Bronchial epithelial cell (primary cell): Measurements from ENCODE around the gene SRSF9. TPM values are rescaled to one million over a fixed set of nuclear protein-coding genes. Genes with fewer than 3 reads are reported as not detected.
A peak's percentile ranks its signal among the peaks of the same experiment; 100 is the strongest.
"Not testable (repeated sequence)": the region's sequence is repeated elsewhere in the genome, so short reads cannot be mapped to it uniquely, and the experiment has no call there.

ENCODE experiments used
- DNase-seq: peaks from one replicate; pipeline ENCODE4 v3.0.0-alpha.2; 2010; ENCODE audit warnings: low read depth
- FAIRE-seq: peaks from 2 replicates; lab custom pipeline; 2011; peaks lifted over from hg19 to GRCh38; lab: Jason Lieb, UNC
- H3K27me3 ChIP-seq: 2 replicates; pipeline ENCODE4 v1.5.1; 2011; ENCODE audit warnings: low read length; ENCODE audit not compliant: control insufficient read depth, insufficient read depth
- H3K36me3 ChIP-seq: 2 replicates; pipeline ENCODE4 v1.5.1; 2011; ENCODE audit warnings: low read length; ENCODE audit not compliant: control insufficient read depth, insufficient read depth
- H3K4me3 ChIP-seq: 2 replicates; pipeline ENCODE4 v1.5.1; 2011; ENCODE audit warnings: mild to moderate bottlenecking, low read depth, low read length, control low read depth
- CTCF ChIP-seq: IDR thresholded peaks from 2 replicates; pipeline ENCODE4 v1.5.1; 2011; ENCODE audit warnings: mild to moderate bottlenecking, moderate library complexity, low read length, control low read depth, inconsistent platforms; ENCODE audit not compliant: insufficient read depth, severe bottlenecking
- total RNA-seq: library from RNA; depleted of rRNA; stranded (reverse); fragments of >200 nt; gene quantifications from 2 replicates; pipeline ENCODE4 v1.2.1, GENCODE V29; 2014

The SRSF9 gene
- total RNA-seq, 1 donor from 2014 or later = 349 TPM

GRCh38 chr12:120453060-120453750 is 16.3 kb downstream of the SRSF9 start:
- peaks cover 8% of the 10 kb centered on the region for H3K36me3 ChIP-seq
- H3K4me3 ChIP-seq = no peak overlapping the region
- TF ChIP-seq CTCF = no peak
- H3K27me3 ChIP-seq = no peaks in the 10 kb centered on the region
- no peak for DNase-seq
- FAIRE-seq = no peak

DNA sequence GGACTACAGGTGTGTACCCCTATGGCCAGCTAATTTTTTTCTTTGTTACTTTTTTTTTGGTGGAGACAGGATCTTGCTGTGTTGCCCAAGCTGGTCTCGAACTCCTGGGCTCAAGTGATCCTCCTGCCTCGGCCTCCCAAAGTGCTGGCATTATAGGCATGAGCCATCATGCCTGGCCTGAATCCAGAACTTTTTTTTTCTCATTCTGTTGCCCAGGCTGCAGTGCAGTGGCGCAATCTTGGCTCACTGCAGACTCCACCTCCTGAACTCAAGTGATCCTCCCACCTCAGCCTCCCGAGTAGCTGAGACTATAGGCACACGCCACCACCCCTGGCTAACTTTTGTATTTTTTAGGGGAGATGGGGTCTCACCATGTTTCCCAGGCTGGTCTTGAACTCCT is 17.0 kb downstream of the SRSF9 start:
- not testable (repeated sequence) for DNase-seq, H3K4me3 ChIP-seq, H3K27me3 ChIP-seq, FAIRE-seq, H3K36me3 ChIP-seq

GRCh38 chr12:120447992-120448391 is 21.6 kb downstream of the SRSF9 start:
- Histone ChIP-seq H3K36me3 (peaks cover 9% of the 10 kb centered on the region), H3K4me3 (no peak overlapping the region), H3K27me3 (no peaks in the 10 kb centered on the region)
- DNase-seq = no peak
- TF ChIP-seq CTCF = no peak
- no peak for FAIRE-seq

DNA sequence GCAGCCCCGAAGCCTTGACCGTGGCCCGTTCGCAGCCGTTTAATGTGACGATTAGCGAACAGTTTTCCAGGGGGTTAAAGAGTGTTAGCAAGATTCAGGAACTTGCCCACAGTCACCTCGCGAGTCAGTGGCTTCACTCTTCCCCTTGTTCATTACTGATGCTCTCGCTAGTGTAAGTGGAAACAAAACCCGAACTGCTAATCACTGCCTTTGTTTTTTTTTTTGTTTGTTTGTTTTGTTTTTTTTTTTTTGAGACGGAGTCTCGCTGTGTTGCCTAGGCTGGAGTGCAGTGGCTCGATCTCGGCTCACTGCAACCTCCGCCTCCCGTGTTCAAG is 22.7 kb downstream of the SRSF9 start:
- H3K4me3 ChIP-seq = peak overlapping the region; percentile 97
- DNase-seq, H3K27me3 ChIP-seq, H3K36me3 ChIP-seq, FAIRE-seq: not testable (repeated sequence)

GRCh38 chr12:120445911-120446843 is 23.4 kb downstream of the SRSF9 start, which contains the start of the genes GATC and TRIAP1:
TSS of gene GATC (plus strand) at chr12:120446444. CDS start at chr12:120446481, 37 bp downstream.
TSS of gene TRIAP1 (minus strand) at chr12:120446384. CDS start at chr12:120446372, 12 bp downstream.
- Histone ChIP-seq H3K36me3 (peaks cover 9% of the 10 kb centered on the region), H3K27me3 (no peaks in the 10 kb centered on the region), H3K4me3 (peak within 1 kb of the TSS; percentile 97)
- DNase-seq = peak; percentile 70
- FAIRE-seq = no peak
- TF ChIP-seq CTCF = no peak

DNA sequence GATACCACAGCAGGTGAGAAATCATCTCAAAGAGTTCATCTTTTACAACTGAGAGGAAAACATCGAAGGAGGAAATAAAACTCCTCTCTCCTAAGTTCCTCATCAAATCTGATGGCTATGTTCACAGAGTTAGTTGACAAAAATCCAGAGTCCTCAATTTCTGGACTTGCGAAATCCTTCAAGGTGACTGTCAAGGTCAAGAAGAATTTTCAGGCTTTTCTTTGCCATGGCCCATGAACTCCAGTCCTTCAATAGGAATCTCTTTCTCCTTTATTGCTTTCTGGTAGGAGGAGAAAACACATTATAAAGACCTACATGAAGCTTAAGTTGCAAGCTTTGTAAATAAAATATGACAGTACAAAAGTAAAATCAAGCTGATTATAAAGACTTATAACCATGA is 24.9 kb downstream of the SRSF9 start:
- Histone ChIP-seq H3K4me3 (no peak overlapping the region), H3K27me3 (no peaks in the 10 kb centered on the region), H3K36me3 (peaks cover 8% of the 10 kb centered on the region)
- no peak for DNase-seq
- FAIRE-seq = no peak
- no peak for TF ChIP-seq CTCF
